Keratinocyte (primary cell): ENCODE measurements around the gene PCBD1.

ENCODE experiments used
- CTCF ChIP-seq, 3 experiments: IDR thresholded peaks in 1 of 3; conservative IDR thresholded peaks in 1 of 3; optimal IDR thresholded peaks in 1 of 3; 2 replicates in 2 of 3; 3 replicates in 1 of 3; pipeline versions ENCODE3 to v1.5.1; 2011; ENCODE audit warnings: low read length in 3 of 3, mild to moderate bottlenecking in 3 of 3, moderate library complexity in 2 of 3, control low read depth in 1 of 3, inconsistent platforms in 1 of 3; ENCODE audit not compliant: insufficient read depth in 2 of 3; ENCODE audit errors: extremely low read depth in 1 of 3
- EZH2 ChIP-seq: IDR thresholded peaks from one replicate; pipeline ENCODE4 v1.6.1; 2012; ENCODE audit warnings: inconsistent platforms, mild to moderate bottlenecking, low read length, moderate library complexity

- TF ChIP-seq CTCF (optimal IDR thresholded peaks at IDR 0.05 in 1 of 3, IDR thresholded peaks at IDR 0.05 in 1 of 3, conservative IDR thresholded peaks at IDR 0.05 in 1 of 3; ENCODE audit: extremely low read depth in 1 of 3, insufficient read depth in 2 of 3, low read length in 3 of 3), result no peak
- no peak for TF ChIP-seq EZH2
These were observed 21.9 kb downstream of the PCBD1 start for GRCh38 chr10:70866424-70866823.
